ENCODE data around the gene FN3KRP.
"Not testable (repeated sequence)": the region's sequence is repeated elsewhere in the genome, so short reads cannot be mapped to it uniquely, and the experiment has no call there.

Gene FN3KRP

GRCh38 chr17:82745524-82745923 is 29.0 kb downstream of the FN3KRP start:
- DNase-seq: no peak

- DNase-seq: no peak
These were observed 32.2 kb downstream of the FN3KRP start for GRCh38 chr17:82748756-82749155.

- DNase-seq: no peak
These were observed 33.9 kb downstream of the FN3KRP start for GRCh38 chr17:82750241-82750908.

- no peak for DNase-seq
These were observed 34.7 kb downstream of the FN3KRP start for GRCh38 chr17:82751171-82751570.

GRCh38 chr17:82751571-82752370 is 35.3 kb downstream of the FN3KRP start, which contains the start of gene TBCD:
TBCD (plus strand) TSS chr17:82752065; CDS start chr17:82752194, 129 bp downstream.
- peak; percentile 93 for DNase-seq

GRCh38 chr17:82752371-82753200 is 36.1 kb downstream of the FN3KRP start:
- peak; percentile 55 for DNase-seq

- DNase-seq: no peak
These were observed 36.6 kb downstream of the FN3KRP start for GRCh38 chr17:82753201-82753464.

GRCh38 chr17:82754297-82755208 is 38.0 kb downstream of the FN3KRP start:
- DNase-seq: no peak

- DNase-seq: no peak
These were observed 39.7 kb downstream of the FN3KRP start for GRCh38 chr17:82756166-82756565.

GRCh38 chr17:82765371-82765770 is 48.9 kb downstream of the FN3KRP start:
- no peak for DNase-seq

- DNase-seq: no peak
These were observed 50.7 kb downstream of the FN3KRP start for GRCh38 chr17:82767041-82767754.

- no peak for DNase-seq
These were observed 52.5 kb downstream of the FN3KRP start for GRCh38 chr17:82769041-82769440.

GRCh38 chr17:82772026-82772425 is 55.5 kb downstream of the FN3KRP start:
- no peak for DNase-seq

- DNase-seq: not testable (repeated sequence)
These were observed 58.0 kb downstream of the FN3KRP start for GRCh38 chr17:82774456-82774855.

GRCh38 chr17:82775001-82775823 is 58.7 kb downstream of the FN3KRP start:
- DNase-seq: peak; percentile 67

GRCh38 chr17:82776454-82776853 is 59.9 kb downstream of the FN3KRP start:
- no peak for DNase-seq

Data from right hindlimb (tissue), 1 donor.